Breast epithelium (tissue), 4 donors: Measurements from ENCODE around the gene CST3. TPM values are rescaled to one million over a fixed set of nuclear protein-coding genes. Genes with fewer than 3 reads are reported as not detected.

Experiments
- DNase-seq, 2 donors: peaks; one replicate each; pipeline ENCODE4 v3.0.0-alpha.2; 2019; ENCODE audit warnings: low spot score in 2 of 2
- H3K27ac ChIP-seq, 2 donors: fragments of 200-600 bp; sonication (generic) in 1 of 2; one replicate each; pipeline ENCODE4 v1.5.1; 2016 to 2019; ENCODE audit warnings: mild to moderate bottlenecking in 1 of 2
- H3K27me3 ChIP-seq, 2 donors: fragments of 200-600 bp; sonication (generic) in 1 of 2; one replicate each; pipeline versions ENCODE4 v1.5.1 to v1.6.0; 2017 to 2019; ENCODE audit warnings: control low read depth in 1 of 2, mild to moderate bottlenecking in 1 of 2
- H3K36me3 ChIP-seq: fragments of 200-600 bp; one replicate; pipeline ENCODE4 v1.5.1; 2019
- H3K4me1 ChIP-seq, 2 donors: fragments of 200-600 bp; sonication (generic); one replicate each; pipeline ENCODE4 v1.5.1; 2016 to 2019; ENCODE audit warnings: control low read depth in 1 of 2
- H3K4me3 ChIP-seq, 3 donors: fragments of 200-600 bp; sonication (generic); 1 replicate in 2 of 3; 2 replicates in 1 of 3; pipeline ENCODE4 v1.5.1; 2016 to 2019; ENCODE audit warnings: mild to moderate bottlenecking in 3 of 3, moderate library complexity in 2 of 3
- H3K9me3 ChIP-seq, 2 donors: fragments of 200-600 bp; sonication (generic) in 1 of 2; one replicate each; pipeline ENCODE4 v1.5.1; 2016 to 2019; ENCODE audit warnings: control low read depth in 1 of 2
- CTCF ChIP-seq, 3 donors: fragments of 450-650 bp; IDR thresholded peaks; one replicate each; pipeline ENCODE4 v1.5.1; 2016 to 2017; ENCODE audit warnings: antibody characterized with exemption in 3 of 3, mild to moderate bottlenecking in 3 of 3, moderate library complexity in 3 of 3
- POLR2A ChIP-seq: fragments of 450-650 bp; IDR thresholded peaks from one replicate; pipeline ENCODE4 v1.6.1; 2016; ENCODE audit warnings: antibody characterized with exemption, mild to moderate bottlenecking, moderate library complexity
- POLR2AphosphoS5 ChIP-seq, 3 donors: sonication (generic); formaldehyde crosslinking; IDR thresholded peaks; one replicate each; pipeline ENCODE4 v1.6.1; 2017; ENCODE audit warnings: antibody characterized with exemption in 3 of 3
- intact Hi-C: fragments of 100-400 bp; cut with DNase I; formaldehyde crosslinking; loops from one replicate; pipeline ENCODE4 v1.15.1; 2023; ENCODE audit warnings: low total_unique reads
- total RNA-seq, 3 donors: library from RNA; depleted of rRNA; stranded (reverse); fragments of >200 nt; gene quantifications; one replicate each; pipeline ENCODE4 v1.1.0, GENCODE V29; 2016

CST3 gene
- total RNA-seq, 3 donors from 2014 or later, result 498 to 1,982 (median 699) TPM

- DNase-seq, result no peak
- H3K9me3 ChIP-seq, result no peaks in the 10 kb centered on the region
- no peak overlapping the region for H3K27ac ChIP-seq
- intact Hi-C loops, result no loop called here
- H3K36me3 ChIP-seq, result no peaks in the 10 kb centered on the region
- H3K4me3 ChIP-seq, result no peak overlapping the region
- H3K4me1 ChIP-seq, result no peaks in the 10 kb centered on the region
- TF ChIP-seq POLR2AphosphoS5 (IDR thresholded peaks at IDR 0.05), result no peak
- no peak for TF ChIP-seq CTCF (IDR thresholded peaks at IDR 0.05)
- TF ChIP-seq POLR2A, result no peak
- no peaks in the 10 kb centered on the region for H3K27me3 ChIP-seq
These were observed 36.0 kb downstream of the CST3 start for GRCh38 chr20:23601715-23602114.

GRCh38 chr20:23598481-23598880 is 39.3 kb downstream of the CST3 start:
- TF ChIP-seq CTCF (IDR thresholded peaks at IDR 0.05) (no peak), POLR2AphosphoS5 (IDR thresholded peaks at IDR 0.05) (no peak), POLR2A (no peak)
- intact Hi-C loops, result no loop called here
- no peak for DNase-seq
- Histone ChIP-seq H3K27me3 (no peaks in the 10 kb centered on the region), H3K4me3 (no peak overlapping the region), H3K4me1 (no peaks in the 10 kb centered on the region), H3K9me3 (no peaks in the 10 kb centered on the region), H3K27ac (no peak overlapping the region), H3K36me3 (no peaks in the 10 kb centered on the region)

- no peaks in the 10 kb centered on the region for H3K4me1 ChIP-seq
- intact Hi-C loops, result no loop called here
- no peaks in the 10 kb centered on the region for H3K36me3 ChIP-seq
- H3K4me3 ChIP-seq, result no peak overlapping the region
- H3K27ac ChIP-seq, result no peak overlapping the region
- H3K27me3 ChIP-seq, result no peaks in the 10 kb centered on the region
- no peak for DNase-seq
- no peak for TF ChIP-seq POLR2A
- no peak for TF ChIP-seq CTCF (IDR thresholded peaks at IDR 0.05)
- no peak for TF ChIP-seq POLR2AphosphoS5 (IDR thresholded peaks at IDR 0.05)
- H3K9me3 ChIP-seq, result no peaks in the 10 kb centered on the region
These were observed 41.0 kb downstream of the CST3 start for GRCh38 chr20:23596579-23597250.

- no peaks in the 10 kb centered on the region for H3K27me3 ChIP-seq
- no peaks in the 10 kb centered on the region for H3K9me3 ChIP-seq
- no peaks in the 10 kb centered on the region for H3K4me1 ChIP-seq
- no peak overlapping the region for H3K4me3 ChIP-seq
- intact Hi-C loops, result no loop called here
- no peaks in the 10 kb centered on the region for H3K36me3 ChIP-seq
- TF ChIP-seq POLR2AphosphoS5 (IDR thresholded peaks at IDR 0.05), result no peak
- TF ChIP-seq CTCF (IDR thresholded peaks at IDR 0.05), result no peak
- no peak for TF ChIP-seq POLR2A
- no peak for DNase-seq
- no peak overlapping the region for H3K27ac ChIP-seq
These were observed 41.8 kb downstream of the CST3 start for GRCh38 chr20:23595941-23596340.

- TF ChIP-seq CTCF (IDR thresholded peaks at IDR 0.05), result no peak
- no peak for TF ChIP-seq POLR2AphosphoS5 (IDR thresholded peaks at IDR 0.05)
- TF ChIP-seq POLR2A, result no peak
- intact Hi-C loops, result no loop called here
- Histone ChIP-seq H3K9me3 (no peaks in the 10 kb centered on the region), H3K27me3 (no peaks in the 10 kb centered on the region), H3K4me1 (no peaks in the 10 kb centered on the region), H3K27ac (no peak overlapping the region), H3K36me3 (no peaks in the 10 kb centered on the region), H3K4me3 (no peak overlapping the region)
- no peak for DNase-seq
These were observed 49.0 kb downstream of the CST3 start for GRCh38 chr20:23588434-23589403.
